Upper lobe of right lung (tissue), 1 donor: Measurements from ENCODE around the gene FN1. TPM values are rescaled to one million over a fixed set of nuclear protein-coding genes. Genes with fewer than 3 reads are reported as not detected.

Source experiments
- ATAC-seq: fragments of 200-7000 bp; cut with Tn5 transposase; one replicate; pipeline ENCODE4 v1.9.1; 2020; ENCODE audit warnings: mild to moderate bottlenecking, moderate library complexity
- DNase-seq: peaks from one replicate; pipeline ENCODE4 v3.0.0-alpha.2; 2020
- H3K27ac ChIP-seq: fragments of 200-600 bp; one replicate; pipeline ENCODE4 v1.8.0; 2022
- H3K27me3 ChIP-seq: fragments of 200-600 bp; one replicate; pipeline ENCODE4 v1.8.0; 2022; ENCODE audit warnings: mild to moderate bottlenecking
- H3K36me3 ChIP-seq: fragments of 200-600 bp; one replicate; pipeline ENCODE4 v1.8.0; 2022
- H3K4me1 ChIP-seq: fragments of 200-600 bp; one replicate; pipeline ENCODE4 v1.8.0; 2022
- H3K4me3 ChIP-seq: fragments of 200-600 bp; one replicate; pipeline ENCODE4 v1.8.0; 2022; ENCODE audit warnings: mild to moderate bottlenecking
- H3K9me3 ChIP-seq: fragments of 200-600 bp; one replicate; pipeline ENCODE4 v1.8.0; 2022
- intact Hi-C: fragments of 100-400 bp; cut with DNase I; formaldehyde crosslinking; loops from one replicate; pipeline ENCODE4 v1.11.0; 2022
- total RNA-seq: library from RNA; stranded (reverse); fragmentation: NEBNext Ultra II Directional; extraction: Animal tissue kit (Norgen Biotek cat#: 25700); gene quantifications from one replicate; pipeline ENCODE4 v1.2.1, GENCODE V29; 2021
- TF ChIP-seq, protein P1 (sequence below): fragments of 200-600 bp; IDR thresholded peaks from one replicate; pipeline ENCODE4 v1.8.0; 2022; ENCODE audit warnings: antibody characterized with exemption
- donor health status: DM: no; HTN: yes; CAD: no; lungs with severe emphysema.

Gene FN1
- total RNA-seq, 1 donor from 2014 or later, result 955 TPM

GRCh38 chr2:215378045-215378444 is 57.8 kb downstream of the FN1 start:
- intact Hi-C loops, result no loop called here
- peaks cover 87% of the 10 kb centered on the region for H3K36me3 ChIP-seq

DNA sequence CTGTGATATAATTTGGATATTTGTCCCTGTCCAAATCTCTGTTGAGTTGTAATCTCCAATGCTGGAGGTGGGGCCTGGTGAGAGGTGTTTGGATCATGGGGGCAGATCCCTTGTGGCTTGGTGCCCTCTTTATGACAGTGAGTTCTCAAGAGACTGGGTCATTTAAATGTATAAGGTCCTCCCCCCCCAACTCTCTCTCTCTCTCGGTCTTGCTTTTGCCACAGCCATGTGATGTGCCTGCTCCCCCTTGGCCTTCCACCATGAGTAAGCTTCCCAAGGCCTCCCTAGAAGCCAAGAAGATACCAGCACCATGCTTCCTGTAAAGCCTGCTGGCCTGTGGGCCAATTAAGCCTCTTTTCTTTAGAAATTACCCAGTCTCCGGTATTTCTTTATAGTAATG is 58.6 kb downstream of the FN1 start:
- TF ChIP-seq, protein P1, sequence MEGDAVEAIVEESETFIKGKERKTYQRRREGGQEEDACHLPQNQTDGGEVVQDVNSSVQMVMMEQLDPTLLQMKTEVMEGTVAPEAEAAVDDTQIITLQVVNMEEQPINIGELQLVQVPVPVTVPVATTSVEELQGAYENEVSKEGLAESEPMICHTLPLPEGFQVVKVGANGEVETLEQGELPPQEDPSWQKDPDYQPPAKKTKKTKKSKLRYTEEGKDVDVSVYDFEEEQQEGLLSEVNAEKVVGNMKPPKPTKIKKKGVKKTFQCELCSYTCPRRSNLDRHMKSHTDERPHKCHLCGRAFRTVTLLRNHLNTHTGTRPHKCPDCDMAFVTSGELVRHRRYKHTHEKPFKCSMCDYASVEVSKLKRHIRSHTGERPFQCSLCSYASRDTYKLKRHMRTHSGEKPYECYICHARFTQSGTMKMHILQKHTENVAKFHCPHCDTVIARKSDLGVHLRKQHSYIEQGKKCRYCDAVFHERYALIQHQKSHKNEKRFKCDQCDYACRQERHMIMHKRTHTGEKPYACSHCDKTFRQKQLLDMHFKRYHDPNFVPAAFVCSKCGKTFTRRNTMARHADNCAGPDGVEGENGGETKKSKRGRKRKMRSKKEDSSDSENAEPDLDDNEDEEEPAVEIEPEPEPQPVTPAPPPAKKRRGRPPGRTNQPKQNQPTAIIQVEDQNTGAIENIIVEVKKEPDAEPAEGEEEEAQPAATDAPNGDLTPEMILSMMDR, result no peak
- intact Hi-C loops, result no loop called here
- ATAC-seq, result no peak
- H3K9me3 ChIP-seq, result no peaks in the 10 kb centered on the region
- DNase-seq, result no peak
- H3K4me3 ChIP-seq, result no peak overlapping the region
- no peaks in the 10 kb centered on the region for H3K27me3 ChIP-seq
- H3K27ac ChIP-seq, result no peak overlapping the region
- H3K4me1 ChIP-seq, result no peaks in the 10 kb centered on the region
- H3K36me3 ChIP-seq, result peaks cover 88% of the 10 kb centered on the region

More at GRCh38 chr2:215378045-215378444, 57.8 kb downstream of the FN1 start:
- no peak overlapping the region for H3K27ac ChIP-seq
- TF ChIP-seq, protein P1, result no peak
- H3K4me3 ChIP-seq, result no peak overlapping the region
- no peaks in the 10 kb centered on the region for H3K27me3 ChIP-seq
- DNase-seq, result no peak
- H3K4me1 ChIP-seq, result no peaks in the 10 kb centered on the region
- ATAC-seq, result no peak
- no peaks in the 10 kb centered on the region for H3K9me3 ChIP-seq

DNA sequence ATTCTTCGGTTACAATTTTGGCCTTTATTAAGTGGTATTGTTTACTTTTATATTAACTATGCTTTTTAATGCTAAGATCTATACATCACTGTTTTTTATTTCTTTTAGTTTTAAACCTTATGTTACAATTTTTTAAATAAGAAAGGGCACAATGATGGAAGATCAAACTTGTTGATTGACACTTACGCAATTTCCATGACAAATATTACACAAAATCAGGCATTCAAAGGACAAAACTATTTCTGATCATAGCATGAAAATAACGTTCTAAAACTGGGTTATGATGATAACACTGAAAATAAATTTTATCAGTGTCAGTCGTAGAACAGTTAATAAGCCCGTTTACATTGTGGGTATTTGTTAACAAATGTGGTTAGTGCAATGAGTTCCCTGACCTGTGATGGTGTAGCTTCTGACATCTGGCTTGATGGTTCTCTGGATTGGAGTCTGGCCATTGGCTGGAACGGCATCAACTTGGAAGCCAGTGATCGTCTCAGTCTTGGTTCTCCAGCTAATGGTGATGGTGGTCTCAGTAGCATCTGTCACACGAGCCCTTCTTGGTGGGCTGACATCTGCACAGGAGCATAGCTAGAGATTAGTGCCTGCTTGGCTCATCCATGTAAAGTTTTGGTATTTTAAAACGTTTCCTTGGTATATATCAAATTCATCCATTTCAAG is 59.6 kb downstream of the FN1 start:
- peaks cover 85% of the 10 kb centered on the region for H3K36me3 ChIP-seq
- TF ChIP-seq, protein P1, result no peak
- H3K4me3 ChIP-seq, result no peak overlapping the region
- H3K27ac ChIP-seq, result no peak overlapping the region
- H3K27me3 ChIP-seq, result no peaks in the 10 kb centered on the region
- no peak for ATAC-seq
- intact Hi-C loops, result no loop called here
- DNase-seq, result no peak
- H3K9me3 ChIP-seq, result no peaks in the 10 kb centered on the region
- no peaks in the 10 kb centered on the region for H3K4me1 ChIP-seq

GRCh38 chr2:215375467-215375830 is 60.4 kb downstream of the FN1 start:
- H3K4me1 ChIP-seq, result no peaks in the 10 kb centered on the region
- TF ChIP-seq, protein P1, result no peak
- no peak overlapping the region for H3K27ac ChIP-seq
- H3K36me3 ChIP-seq, result peaks cover 80% of the 10 kb centered on the region
- ATAC-seq, result no peak
- H3K27me3 ChIP-seq, result no peaks in the 10 kb centered on the region
- intact Hi-C loops, result no loop called here
- H3K9me3 ChIP-seq, result no peaks in the 10 kb centered on the region
- no peak for DNase-seq
- H3K4me3 ChIP-seq, result no peak overlapping the region

GRCh38 chr2:215374642-215375466 is 61.0 kb downstream of the FN1 start:
- DNase-seq (no peak), ATAC-seq (no peak)
- no peak overlapping the region for H3K27ac ChIP-seq
- H3K9me3 ChIP-seq, result no peaks in the 10 kb centered on the region
- H3K4me1 ChIP-seq, result no peaks in the 10 kb centered on the region
- TF ChIP-seq, protein P1, result no peak
- peaks cover 80% of the 10 kb centered on the region for H3K36me3 ChIP-seq
- H3K4me3 ChIP-seq, result no peak overlapping the region
- no peaks in the 10 kb centered on the region for H3K27me3 ChIP-seq
- intact Hi-C loops, result no loop called here
